A673 (cell line): ENCODE data around the gene BMPR1B.

Experiments
- EZH2 ChIP-seq: fragments of 200-600 bp; sonication (generic); IDR thresholded peaks from 2 replicates; pipeline ENCODE4 v1.6.1; 2017; ENCODE audit warnings: borderline replicate concordance, low read depth, mild to moderate bottlenecking, mixed read lengths, antibody characterized with exemption, low read length; ENCODE audit not compliant: poor library complexity, severe bottlenecking
- TF ChIP-seq, protein P1 (sequence below): fragments of 300-800, 200-600 bp; sonication (generic); conservative IDR thresholded peaks from 2 replicates; pipeline ENCODE4 v1.5.1; 2017; ENCODE audit warnings: low read depth, mild to moderate bottlenecking, antibody characterized with exemption, low read length, moderate library complexity, mixed read lengths

DNA sequence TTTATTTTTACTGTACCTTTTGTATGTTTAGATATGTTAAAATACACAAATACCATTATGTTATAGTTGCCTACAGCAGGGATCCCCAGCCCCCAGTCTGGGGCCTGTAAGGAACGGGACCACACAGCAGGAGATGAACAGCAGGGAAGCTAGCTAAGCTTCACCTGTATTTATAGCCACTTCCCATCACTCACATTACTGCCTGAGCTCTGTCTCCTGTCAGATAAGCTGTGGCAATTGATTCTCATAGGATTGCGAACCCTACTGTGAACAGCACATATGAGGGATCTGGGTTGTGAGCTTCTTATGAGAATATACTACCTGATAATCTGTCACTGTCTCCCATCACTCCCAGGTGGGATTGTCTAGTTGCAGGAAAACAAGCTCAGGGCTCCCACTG, 73.9 kb downstream of the BMPR1B start:
- TF ChIP-seq, protein P1, sequence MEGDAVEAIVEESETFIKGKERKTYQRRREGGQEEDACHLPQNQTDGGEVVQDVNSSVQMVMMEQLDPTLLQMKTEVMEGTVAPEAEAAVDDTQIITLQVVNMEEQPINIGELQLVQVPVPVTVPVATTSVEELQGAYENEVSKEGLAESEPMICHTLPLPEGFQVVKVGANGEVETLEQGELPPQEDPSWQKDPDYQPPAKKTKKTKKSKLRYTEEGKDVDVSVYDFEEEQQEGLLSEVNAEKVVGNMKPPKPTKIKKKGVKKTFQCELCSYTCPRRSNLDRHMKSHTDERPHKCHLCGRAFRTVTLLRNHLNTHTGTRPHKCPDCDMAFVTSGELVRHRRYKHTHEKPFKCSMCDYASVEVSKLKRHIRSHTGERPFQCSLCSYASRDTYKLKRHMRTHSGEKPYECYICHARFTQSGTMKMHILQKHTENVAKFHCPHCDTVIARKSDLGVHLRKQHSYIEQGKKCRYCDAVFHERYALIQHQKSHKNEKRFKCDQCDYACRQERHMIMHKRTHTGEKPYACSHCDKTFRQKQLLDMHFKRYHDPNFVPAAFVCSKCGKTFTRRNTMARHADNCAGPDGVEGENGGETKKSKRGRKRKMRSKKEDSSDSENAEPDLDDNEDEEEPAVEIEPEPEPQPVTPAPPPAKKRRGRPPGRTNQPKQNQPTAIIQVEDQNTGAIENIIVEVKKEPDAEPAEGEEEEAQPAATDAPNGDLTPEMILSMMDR, result no peak
- no peak for TF ChIP-seq EZH2
